GM12891 (cell line): ENCODE data around the gene RRAS2.

Experiments
- POLR2A ChIP-seq: IDR thresholded peaks from 2 replicates; pipeline ENCODE4 v1.6.1; 2011; ENCODE audit warnings: low read depth, low read length, control low read depth
- POLR2AphosphoS5 ChIP-seq: IDR thresholded peaks from 2 replicates; pipeline ENCODE4 v1.6.1; 2011; ENCODE audit warnings: low read depth, low read length, control low read depth
- POU2F2 ChIP-seq: IDR thresholded peaks from 2 replicates; pipeline ENCODE4 v1.6.1; 2011; ENCODE audit warnings: low read depth, mild to moderate bottlenecking, control low read depth, low read length, moderate library complexity
- TAF1 ChIP-seq: IDR thresholded peaks from 2 replicates; pipeline ENCODE4 v1.6.1; 2011; ENCODE audit warnings: low read depth, low read length, control low read depth

- TF ChIP-seq POLR2AphosphoS5 (no peak), POLR2A (no peak), TAF1 (no peak), POU2F2 (no peak)
Observed at GRCh38 chr11:14288189-14288935, 70.6 kb downstream of the RRAS2 start.
